Left cardiac atrium (tissue), 4 donors: ENCODE data around the gene APBA1. TPM values are rescaled to one million over a fixed set of nuclear protein-coding genes. Genes with fewer than 3 reads are reported as not detected.
A peak's percentile ranks its signal among the peaks of the same experiment; 100 is the strongest.
"Not testable (repeated sequence)": the region's sequence is repeated elsewhere in the genome, so short reads cannot be mapped to it uniquely, and the experiment has no call there.

Source experiments
- ATAC-seq, 2 donors: fragments of 200-7000 bp; cut with Tn5 transposase; one replicate each; pipeline ENCODE4 v1.9.1; 2020; ENCODE audit warnings: mild to moderate bottlenecking in 2 of 2, moderate library complexity in 2 of 2
- DNase-seq: peaks from one replicate; pipeline ENCODE4 v3.0.0-alpha.2; 2020
- intact Hi-C, 2 donors: fragments of 100-400 bp; cut with DNase I; formaldehyde crosslinking; loops; one replicate each; pipeline versions ENCODE4 v1.14.1 to v1.15.1; 2022 to 2023
- total RNA-seq, 2 donors: library from RNA; stranded (reverse); fragmentation: NEBNext Ultra II Directional; extraction: Animal tissue kit (Norgen Biotek cat#: 25700); gene quantifications; one replicate each; pipeline ENCODE4 v1.2.1, GENCODE V29; 2021
- donor health status: DM: no; HTN: yes; CAD: no.
- donor health status: DM: no; HTN: yes; CAD: no; lungs with severe emphysema.
- donor health status: DM: yes; HTN: yes; CAD: no.
- donor health status: Dilated cardiomyopathy.

Gene APBA1
- total RNA-seq, 2 donors from 2014 or later: 7.8 to 8.4 TPM

- intact Hi-C loops: no loop called here
- DNase-seq (no peak), ATAC-seq (peak; percentile 70 to 76)
These were observed 206.7 kb downstream of the APBA1 start for GRCh38 chr9:69465473-69465872.

- no peak for DNase-seq
- intact Hi-C loops: no loop called here
- ATAC-seq: no peak
These were observed 208.6 kb downstream of the APBA1 start for GRCh38 chr9:69463497-69464068.

- ATAC-seq (no peak), DNase-seq (no peak)
- intact Hi-C loops: no loop called here
These were observed 209.8 kb downstream of the APBA1 start for GRCh38 chr9:69462394-69462793.

- intact Hi-C loops: no loop called here
- ATAC-seq: no peak
- no peak for DNase-seq
These were observed 210.9 kb downstream of the APBA1 start for GRCh38 chr9:69461103-69461887.

- ATAC-seq (no peak), DNase-seq (no peak)
- intact Hi-C loops: no loop called here
These were observed 212.2 kb downstream of the APBA1 start for GRCh38 chr9:69460012-69460411.

- ATAC-seq: no peak
These were observed 214.0 kb downstream of the APBA1 start for GRCh38 chr9:69458176-69458575.

GRCh38 chr9:69456201-69456600, 216.0 kb downstream of the APBA1 start:
- ATAC-seq: no peak
- intact Hi-C loops: no loop called here
- DNase-seq: no peak

More at GRCh38 chr9:69458176-69458575, 214.0 kb downstream of the APBA1 start:
- DNase-seq: no peak
- intact Hi-C loops: no loop called here

- DNase-seq: no peak
- no peak for ATAC-seq
- intact Hi-C loops: no loop called here
These were observed 216.9 kb downstream of the APBA1 start for GRCh38 chr9:69455311-69455710.

GRCh38 chr9:69454321-69454720, 217.8 kb downstream of the APBA1 start:
- no peak for ATAC-seq
- intact Hi-C loops: no loop called here
- DNase-seq: no peak

GRCh38 chr9:69453746-69454145, 218.4 kb downstream of the APBA1 start:
- no peak for ATAC-seq
- no peak for DNase-seq
- intact Hi-C loops: no loop called here

GRCh38 chr9:69452110-69452782, 219.9 kb downstream of the APBA1 start:
- no peak for DNase-seq
- no peak for ATAC-seq
- intact Hi-C loops: no loop called here

- intact Hi-C loops: no loop called here
- ATAC-seq (no peak), DNase-seq (no peak)
These were observed 225.7 kb downstream of the APBA1 start for GRCh38 chr9:69446496-69446895.

GRCh38 chr9:69445251-69445650, 226.9 kb downstream of the APBA1 start:
- intact Hi-C loops: no loop called here
- ATAC-seq (no peak), DNase-seq (no peak)

- no peak for ATAC-seq
- DNase-seq: no peak
- intact Hi-C loops: no loop called here
These were observed 227.4 kb downstream of the APBA1 start for GRCh38 chr9:69444791-69445190.

GRCh38 chr9:69444021-69444420, 228.2 kb downstream of the APBA1 start:
- no peak for DNase-seq
- intact Hi-C loops: no loop called here
- ATAC-seq: no peak

- intact Hi-C loops: no loop called here
- DNase-seq (no peak), ATAC-seq (no peak)
These were observed 229.0 kb downstream of the APBA1 start for GRCh38 chr9:69443178-69443577.

GRCh38 chr9:69442486-69442885, 229.7 kb downstream of the APBA1 start:
- intact Hi-C loops: no loop called here
- DNase-seq: no peak
- ATAC-seq: no peak

- DNase-seq, intact Hi-C loops, ATAC-seq: not testable (repeated sequence)
These were observed 231.8 kb downstream of the APBA1 start for GRCh38 chr9:69440254-69440955.

GRCh38 chr9:69439654-69440053, 232.5 kb downstream of the APBA1 start:
- ATAC-seq, intact Hi-C loops: not testable (repeated sequence)

GRCh38 chr9:69433968-69434367, 238.2 kb downstream of the APBA1 start:
- no peak for ATAC-seq
- intact Hi-C loops: no loop called here
- no peak for DNase-seq

More at GRCh38 chr9:69439654-69440053, 232.5 kb downstream of the APBA1 start:
- DNase-seq: not testable (repeated sequence)
